Liver (tissue), 9 donors: ENCODE data around the gene SPI1. TPM values are rescaled to one million over a fixed set of nuclear protein-coding genes. Genes with fewer than 3 reads are reported as not detected.

Experiments
- DNase-seq: peaks from one replicate; pipeline ENCODE4 v3.0.0-alpha.2; 2017; ENCODE audit warnings: low spot score
- H3K27ac ChIP-seq, 2 donors: one replicate each; pipeline ENCODE4 v1.7.0; 2013; ENCODE audit warnings: inconsistent platforms in 2 of 2, low read length in 2 of 2, control low read depth in 1 of 2, low read depth in 1 of 2, mild to moderate bottlenecking in 1 of 2
- H3K27me3 ChIP-seq, 4 donors: one replicate each; pipeline versions ENCODE4 v1.6.1 to v1.7.0; 2013; ENCODE audit warnings: low read length in 3 of 4, inconsistent platforms in 1 of 4, mild to moderate bottlenecking in 1 of 4, moderate library complexity in 1 of 4; ENCODE audit not compliant: control insufficient read depth in 4 of 4, insufficient read depth in 4 of 4
- H3K36me3 ChIP-seq, 4 donors: one replicate each; pipeline versions ENCODE4 v1.6.1 to v1.7.0; 2013; ENCODE audit warnings: low read length in 3 of 4, mild to moderate bottlenecking in 3 of 4, low read depth in 1 of 4, moderate library complexity in 1 of 4; ENCODE audit not compliant: control insufficient read depth in 4 of 4, insufficient read depth in 3 of 4
- H3K4me1 ChIP-seq, 4 donors: one replicate each; pipeline versions ENCODE4 v1.6.1 to v1.7.0; 2013; ENCODE audit warnings: low read length in 3 of 4, mild to moderate bottlenecking in 3 of 4, moderate library complexity in 1 of 4; ENCODE audit not compliant: control insufficient read depth in 4 of 4, insufficient read depth in 4 of 4
- H3K4me3 ChIP-seq, 3 donors: one replicate each; pipeline versions ENCODE4 v1.6.1 to v1.7.0; 2013; ENCODE audit warnings: low read length in 3 of 3, control low read depth in 1 of 3, low read depth in 1 of 3, mild to moderate bottlenecking in 1 of 3
- H3K9ac ChIP-seq, 2 donors: one replicate each; pipeline ENCODE4 v1.7.0; 2013; ENCODE audit warnings: low read length in 2 of 2, mild to moderate bottlenecking in 2 of 2, moderate library complexity in 2 of 2, control low read depth in 1 of 2, low read depth in 1 of 2
- H3K9me3 ChIP-seq, 4 donors: one replicate each; pipeline versions ENCODE4 v1.6.1 to v1.7.0; 2013; ENCODE audit warnings: low read length in 3 of 4; ENCODE audit not compliant: control insufficient read depth in 4 of 4
- EGR1 ChIP-seq, 2 donors: IDR thresholded peaks; 2 replicates each; pipeline ENCODE4 v1.6.1; 2016 to 2018; ENCODE audit warnings: antibody characterized with exemption in 2 of 2, low read depth in 2 of 2
- FOXA1 ChIP-seq: IDR thresholded peaks from 2 replicates; pipeline ENCODE4 v1.6.1; 2016; ENCODE audit warnings: antibody characterized with exemption
- FOXA2 ChIP-seq: IDR thresholded peaks from 2 replicates; pipeline ENCODE4 v1.6.1; 2016; ENCODE audit warnings: antibody characterized with exemption
- GABPA ChIP-seq, 2 donors: IDR thresholded peaks in 1 of 2; conservative IDR thresholded peaks in 1 of 2; 2 replicates each; pipeline ENCODE4 v1.6.1; 2016; ENCODE audit warnings: antibody characterized with exemption in 2 of 2, mild to moderate bottlenecking in 1 of 2, moderate library complexity in 1 of 2
- HNF4A ChIP-seq, 2 donors: conservative IDR thresholded peaks; 2 replicates each; pipeline ENCODE4 v1.6.1; 2016; ENCODE audit warnings: antibody characterized with exemption in 2 of 2, mild to moderate bottlenecking in 2 of 2
- HNF4G ChIP-seq: IDR thresholded peaks from 2 replicates; pipeline ENCODE4 v1.6.1; 2016; ENCODE audit warnings: antibody characterized with exemption
- JUND ChIP-seq, 2 donors: IDR thresholded peaks; 2 replicates each; pipeline ENCODE4 v1.6.1; 2016; ENCODE audit warnings: antibody characterized with exemption in 2 of 2
- NR2F2 ChIP-seq: IDR thresholded peaks from 2 replicates; pipeline ENCODE4 v1.6.1; 2016; ENCODE audit warnings: antibody characterized with exemption
- RAD21 ChIP-seq, 2 donors: IDR thresholded peaks; 2 replicates each; pipeline ENCODE4 v1.6.1; 2016; ENCODE audit warnings: antibody characterized with exemption in 2 of 2, mild to moderate bottlenecking in 2 of 2
- RXRA ChIP-seq, 2 donors: IDR thresholded peaks; 2 replicates each; pipeline ENCODE4 v1.6.1; 2017 to 2018; ENCODE audit warnings: antibody characterized with exemption in 2 of 2, mild to moderate bottlenecking in 1 of 2
- SP1 ChIP-seq: IDR thresholded peaks from 2 replicates; pipeline ENCODE4 v1.6.1; 2018; ENCODE audit warnings: antibody characterized with exemption, mild to moderate bottlenecking
- TAF1 ChIP-seq: conservative IDR thresholded peaks from 2 replicates; pipeline ENCODE4 v1.6.1; 2016; ENCODE audit warnings: antibody characterized with exemption, mild to moderate bottlenecking
- YY1 ChIP-seq: IDR thresholded peaks from 2 replicates; pipeline ENCODE4 v1.6.1; 2016; ENCODE audit warnings: antibody characterized with exemption, mild to moderate bottlenecking
- WGBS: extraction: QIAGEN DNeasy Blood & Tissue Kit; methylation state at CpG from one replicate; pipeline ENCODE4 v1.1.7; 2013; 5-methylcytosine and 5-hydroxymethylcytosine counted together
- polyA plus RNA-seq, 2 donors: library from polyadenylated mRNA; stranded (reverse) in 1 of 2; unstranded in 1 of 2; fragments of 200-250 nt in 1 of 2; fragments of >200 nt in 1 of 2; fragmentation: Nextera tagmentation in 1 of 2; extraction: Ambion mirVana in 1 of 2; gene quantifications; one replicate each; pipeline versions ENCODE4 v1.2.1 to v1.2.3, GENCODE V29; 2013 to 2015
- total RNA-seq, 2 donors: library from RNA; depleted of rRNA; stranded (reverse); fragments of >200 nt; gene quantifications; one replicate each; pipeline ENCODE4 v1.2.3, GENCODE V29; 2014
- TF ChIP-seq, protein P1 (sequence below): IDR thresholded peaks from 2 replicates; pipeline ENCODE4 v1.6.1; 2016; ENCODE audit warnings: antibody characterized with exemption
- TF ChIP-seq, protein P2 (sequence below): IDR thresholded peaks from 2 replicates; pipeline ENCODE4 v1.6.1; 2016; ENCODE audit warnings: antibody characterized with exemption
- TF ChIP-seq, protein P3 (sequence below): IDR thresholded peaks from 2 replicates; pipeline ENCODE4 v1.6.1; 2016; ENCODE audit warnings: antibody characterized with exemption, mild to moderate bottlenecking
- TF ChIP-seq, protein P4 (sequence below): fragments of 150-350 bp; IDR thresholded peaks from 2 replicates; pipeline ENCODE4 v1.5.1; 2017; ENCODE audit warnings: improper control_type of control experiment, low read depth, low read length; ENCODE audit not compliant: missing input control
- TF ChIP-seq, protein P5 (sequence below): IDR thresholded peaks from 2 replicates; pipeline ENCODE4 v1.6.1; 2016; ENCODE audit warnings: antibody characterized with exemption
- donor health status: healthy.
- donor health status: healthy.
- donor health status: healthy.
- donor health status: healthy.
- donor health status: healthy.

Gene SPI1
- total and polyA plus RNA-seq, 4 donors, result 2.3 to 14.4 (median 13.3) TPM

DNA sequence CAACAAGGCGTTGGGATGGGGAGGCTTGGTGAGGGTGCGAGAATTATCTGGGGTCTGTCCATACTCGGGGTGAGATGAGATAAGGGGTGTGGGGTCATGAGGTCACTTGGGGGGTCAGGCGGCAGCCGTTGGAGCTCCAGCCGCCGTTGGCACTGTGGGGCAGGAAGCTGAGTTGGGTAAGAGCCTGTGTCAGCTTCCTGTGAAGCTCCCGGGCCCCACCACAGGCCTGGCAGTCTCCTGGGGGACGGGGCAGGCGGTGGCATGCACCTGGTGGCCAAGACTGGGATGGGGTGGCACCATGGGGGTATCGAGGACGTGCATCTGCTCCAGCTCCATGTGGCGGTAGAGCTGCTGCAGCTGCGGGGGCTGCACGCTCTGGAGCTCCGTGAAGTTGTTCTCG, 18.8 kb downstream of the SPI1 start (continued):
- TF ChIP-seq FOXA1, result no peak

DNA sequence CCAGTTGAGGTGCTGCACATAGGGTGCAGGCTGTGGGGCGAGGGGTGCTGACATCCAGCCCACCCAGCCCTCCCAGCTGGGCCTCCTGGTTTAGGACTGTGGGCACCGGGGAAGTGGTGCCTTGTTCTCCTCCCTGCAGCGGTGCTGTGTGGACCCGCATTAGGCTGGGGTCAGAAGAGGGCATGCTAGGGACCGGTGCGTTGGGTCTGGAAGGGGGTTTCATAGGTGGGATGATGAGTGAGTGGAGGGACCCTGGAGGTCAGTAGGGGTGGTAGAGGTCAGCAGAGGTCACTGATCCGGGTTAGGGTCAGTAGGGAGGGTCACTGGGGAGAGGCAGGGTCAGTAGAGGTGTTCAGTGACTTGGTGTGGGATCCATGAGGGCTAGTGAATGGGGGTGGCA, 19.2 kb downstream of the SPI1 start:
- H3K9me3 ChIP-seq, result no peaks in the 10 kb centered on the region
- no peak overlapping the region for H3K27ac ChIP-seq
- H3K27me3 ChIP-seq, result no peaks in the 10 kb centered on the region
- WGBS, result 81% methylated on average over 7 of the region's 7 CpGs
- H3K36me3 ChIP-seq, result no peaks in the 10 kb centered on the region
- TF ChIP-seq JUND (IDR thresholded peaks at IDR 0.05) (no peak), YY1 (no peak), HNF4A (conservative IDR thresholded peaks at IDR 0.05) (no peak), GABPA (IDR thresholded peaks at IDR 0.05 in 1 of 2, conservative IDR thresholded peaks at IDR 0.05 in 1 of 2) (no peak), NR2F2 (no peak), HNF4G (no peak), FOXA2 (no peak), RXRA (IDR thresholded peaks at IDR 0.05) (no peak), EGR1 (IDR thresholded peaks at IDR 0.05; ENCODE audit: low read depth in 2 of 2) (no peak), SP1 (no peak), FOXA1 (no peak), RAD21 (IDR thresholded peaks at IDR 0.05) (no peak), TAF1 (no peak)
- TF ChIP-seq, protein P1, sequence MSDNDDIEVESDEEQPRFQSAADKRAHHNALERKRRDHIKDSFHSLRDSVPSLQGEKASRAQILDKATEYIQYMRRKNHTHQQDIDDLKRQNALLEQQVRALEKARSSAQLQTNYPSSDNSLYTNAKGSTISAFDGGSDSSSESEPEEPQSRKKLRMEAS, result no peak
- TF ChIP-seq, protein P2, sequence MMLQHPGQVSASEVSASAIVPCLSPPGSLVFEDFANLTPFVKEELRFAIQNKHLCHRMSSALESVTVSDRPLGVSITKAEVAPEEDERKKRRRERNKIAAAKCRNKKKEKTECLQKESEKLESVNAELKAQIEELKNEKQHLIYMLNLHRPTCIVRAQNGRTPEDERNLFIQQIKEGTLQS, result no peak
- TF ChIP-seq, protein P3, sequence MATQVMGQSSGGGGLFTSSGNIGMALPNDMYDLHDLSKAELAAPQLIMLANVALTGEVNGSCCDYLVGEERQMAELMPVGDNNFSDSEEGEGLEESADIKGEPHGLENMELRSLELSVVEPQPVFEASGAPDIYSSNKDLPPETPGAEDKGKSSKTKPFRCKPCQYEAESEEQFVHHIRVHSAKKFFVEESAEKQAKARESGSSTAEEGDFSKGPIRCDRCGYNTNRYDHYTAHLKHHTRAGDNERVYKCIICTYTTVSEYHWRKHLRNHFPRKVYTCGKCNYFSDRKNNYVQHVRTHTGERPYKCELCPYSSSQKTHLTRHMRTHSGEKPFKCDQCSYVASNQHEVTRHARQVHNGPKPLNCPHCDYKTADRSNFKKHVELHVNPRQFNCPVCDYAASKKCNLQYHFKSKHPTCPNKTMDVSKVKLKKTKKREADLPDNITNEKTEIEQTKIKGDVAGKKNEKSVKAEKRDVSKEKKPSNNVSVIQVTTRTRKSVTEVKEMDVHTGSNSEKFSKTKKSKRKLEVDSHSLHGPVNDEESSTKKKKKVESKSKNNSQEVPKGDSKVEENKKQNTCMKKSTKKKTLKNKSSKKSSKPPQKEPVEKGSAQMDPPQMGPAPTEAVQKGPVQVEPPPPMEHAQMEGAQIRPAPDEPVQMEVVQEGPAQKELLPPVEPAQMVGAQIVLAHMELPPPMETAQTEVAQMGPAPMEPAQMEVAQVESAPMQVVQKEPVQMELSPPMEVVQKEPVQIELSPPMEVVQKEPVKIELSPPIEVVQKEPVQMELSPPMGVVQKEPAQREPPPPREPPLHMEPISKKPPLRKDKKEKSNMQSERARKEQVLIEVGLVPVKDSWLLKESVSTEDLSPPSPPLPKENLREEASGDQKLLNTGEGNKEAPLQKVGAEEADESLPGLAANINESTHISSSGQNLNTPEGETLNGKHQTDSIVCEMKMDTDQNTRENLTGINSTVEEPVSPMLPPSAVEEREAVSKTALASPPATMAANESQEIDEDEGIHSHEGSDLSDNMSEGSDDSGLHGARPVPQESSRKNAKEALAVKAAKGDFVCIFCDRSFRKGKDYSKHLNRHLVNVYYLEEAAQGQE, result no peak
- TF ChIP-seq, protein P4, sequence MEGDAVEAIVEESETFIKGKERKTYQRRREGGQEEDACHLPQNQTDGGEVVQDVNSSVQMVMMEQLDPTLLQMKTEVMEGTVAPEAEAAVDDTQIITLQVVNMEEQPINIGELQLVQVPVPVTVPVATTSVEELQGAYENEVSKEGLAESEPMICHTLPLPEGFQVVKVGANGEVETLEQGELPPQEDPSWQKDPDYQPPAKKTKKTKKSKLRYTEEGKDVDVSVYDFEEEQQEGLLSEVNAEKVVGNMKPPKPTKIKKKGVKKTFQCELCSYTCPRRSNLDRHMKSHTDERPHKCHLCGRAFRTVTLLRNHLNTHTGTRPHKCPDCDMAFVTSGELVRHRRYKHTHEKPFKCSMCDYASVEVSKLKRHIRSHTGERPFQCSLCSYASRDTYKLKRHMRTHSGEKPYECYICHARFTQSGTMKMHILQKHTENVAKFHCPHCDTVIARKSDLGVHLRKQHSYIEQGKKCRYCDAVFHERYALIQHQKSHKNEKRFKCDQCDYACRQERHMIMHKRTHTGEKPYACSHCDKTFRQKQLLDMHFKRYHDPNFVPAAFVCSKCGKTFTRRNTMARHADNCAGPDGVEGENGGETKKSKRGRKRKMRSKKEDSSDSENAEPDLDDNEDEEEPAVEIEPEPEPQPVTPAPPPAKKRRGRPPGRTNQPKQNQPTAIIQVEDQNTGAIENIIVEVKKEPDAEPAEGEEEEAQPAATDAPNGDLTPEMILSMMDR, result no peak
- TF ChIP-seq, protein P5, sequence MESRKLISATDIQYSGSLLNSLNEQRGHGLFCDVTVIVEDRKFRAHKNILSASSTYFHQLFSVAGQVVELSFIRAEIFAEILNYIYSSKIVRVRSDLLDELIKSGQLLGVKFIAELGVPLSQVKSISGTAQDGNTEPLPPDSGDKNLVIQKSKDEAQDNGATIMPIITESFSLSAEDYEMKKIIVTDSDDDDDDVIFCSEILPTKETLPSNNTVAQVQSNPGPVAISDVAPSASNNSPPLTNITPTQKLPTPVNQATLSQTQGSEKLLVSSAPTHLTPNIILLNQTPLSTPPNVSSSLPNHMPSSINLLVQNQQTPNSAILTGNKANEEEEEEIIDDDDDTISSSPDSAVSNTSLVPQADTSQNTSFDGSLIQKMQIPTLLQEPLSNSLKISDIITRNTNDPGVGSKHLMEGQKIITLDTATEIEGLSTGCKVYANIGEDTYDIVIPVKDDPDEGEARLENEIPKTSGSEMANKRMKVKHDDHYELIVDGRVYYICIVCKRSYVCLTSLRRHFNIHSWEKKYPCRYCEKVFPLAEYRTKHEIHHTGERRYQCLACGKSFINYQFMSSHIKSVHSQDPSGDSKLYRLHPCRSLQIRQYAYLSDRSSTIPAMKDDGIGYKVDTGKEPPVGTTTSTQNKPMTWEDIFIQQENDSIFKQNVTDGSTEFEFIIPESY, result no peak
- no peak overlapping the region for H3K9ac ChIP-seq
- DNase-seq, result no peak
- peaks cover 0 to 6% (median 0%) of the 10 kb centered on the region in 4 donors for H3K4me1 ChIP-seq
- no peak overlapping the region for H3K4me3 ChIP-seq
